ENCODE results near the gene HOXB6.
A peak's percentile ranks its signal among the peaks of the same experiment; 100 is the strongest.

Gene HOXB6

DNA sequence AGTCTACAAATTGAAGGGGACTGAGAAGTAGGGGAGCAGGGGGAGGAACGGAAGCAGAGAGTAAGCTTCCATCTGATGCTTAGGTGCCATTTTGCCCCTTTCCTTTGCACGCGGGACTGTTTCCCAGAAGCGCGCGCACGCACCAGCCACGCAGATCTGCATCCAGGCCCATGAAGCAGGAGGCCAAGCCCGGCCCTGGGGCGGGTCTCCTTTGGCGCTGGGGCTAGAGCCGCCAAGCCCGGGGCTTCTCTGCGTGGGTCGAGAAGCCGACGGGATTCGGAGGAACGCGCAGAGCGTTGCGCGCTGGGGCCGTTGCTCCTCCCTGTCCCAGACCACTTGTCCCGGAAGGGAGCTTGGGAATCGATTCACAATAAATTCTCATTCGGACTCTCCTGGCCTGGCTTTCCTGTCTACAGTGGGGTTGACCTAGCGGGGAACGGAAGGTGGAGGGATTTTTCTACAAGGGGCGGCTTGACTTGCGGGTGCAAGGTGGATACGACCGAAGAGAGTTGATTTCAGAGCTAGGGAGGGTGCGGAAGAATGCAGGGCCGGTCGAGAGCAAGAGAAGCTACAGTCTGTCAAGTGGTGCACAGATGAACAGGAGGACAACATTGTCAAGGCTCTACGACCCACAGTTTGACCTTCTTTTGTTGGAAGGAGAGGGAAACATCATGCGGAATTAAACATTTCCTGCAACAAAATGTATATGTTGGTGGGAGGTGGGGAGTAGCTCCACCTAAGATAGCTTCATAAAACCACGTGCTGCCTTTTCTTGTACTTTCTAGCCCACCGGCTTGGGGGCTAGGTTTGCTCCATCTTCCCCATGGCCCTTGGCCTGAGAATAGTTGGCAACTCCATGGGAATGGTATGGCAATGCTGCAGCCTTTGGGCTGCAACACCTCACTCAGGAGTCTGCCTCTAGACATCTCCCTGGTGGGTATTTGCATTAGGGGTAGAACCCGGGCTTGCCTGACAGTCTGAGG is 16.9 kb upstream of the HOXB6 start:
- no peak for DNase-seq

DNA sequence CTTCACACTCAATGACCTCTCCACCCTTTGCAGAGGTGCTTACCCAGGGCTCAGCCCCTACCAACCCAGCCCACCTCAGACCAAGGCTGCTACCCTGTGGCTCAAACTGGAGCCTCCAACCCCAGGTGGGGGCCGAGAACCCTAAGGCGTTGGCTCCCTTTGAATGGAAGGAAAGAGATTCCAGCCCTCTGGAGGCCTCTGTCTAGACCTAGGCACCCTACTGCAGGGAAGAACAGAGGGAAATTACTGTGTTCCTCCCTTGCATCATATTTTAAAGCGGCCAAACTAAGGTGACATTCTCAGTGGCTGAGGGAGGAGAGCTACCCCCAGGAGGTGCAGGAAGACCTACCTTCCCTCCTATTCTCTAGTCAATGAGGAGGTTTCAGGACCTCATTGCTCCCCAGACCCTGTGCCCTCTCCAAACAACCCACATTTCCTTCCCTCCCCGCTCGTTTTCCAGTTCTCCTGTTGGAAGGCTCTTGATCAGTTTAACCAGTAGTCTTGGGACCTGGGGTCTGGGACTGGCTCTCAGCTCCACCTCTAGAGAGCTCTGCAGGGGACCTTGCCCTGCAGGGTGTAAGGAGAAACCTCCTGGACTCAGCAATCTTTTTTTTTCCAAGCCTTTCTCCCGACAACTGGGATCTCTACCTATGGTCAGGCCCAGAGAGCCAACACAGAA is 15.8 kb upstream of the HOXB6 start:
- no peak for DNase-seq

GRCh38 chr17:48619826-48620449 is 15.2 kb upstream of the HOXB6 start:
- DNase-seq = no peak

DNA sequence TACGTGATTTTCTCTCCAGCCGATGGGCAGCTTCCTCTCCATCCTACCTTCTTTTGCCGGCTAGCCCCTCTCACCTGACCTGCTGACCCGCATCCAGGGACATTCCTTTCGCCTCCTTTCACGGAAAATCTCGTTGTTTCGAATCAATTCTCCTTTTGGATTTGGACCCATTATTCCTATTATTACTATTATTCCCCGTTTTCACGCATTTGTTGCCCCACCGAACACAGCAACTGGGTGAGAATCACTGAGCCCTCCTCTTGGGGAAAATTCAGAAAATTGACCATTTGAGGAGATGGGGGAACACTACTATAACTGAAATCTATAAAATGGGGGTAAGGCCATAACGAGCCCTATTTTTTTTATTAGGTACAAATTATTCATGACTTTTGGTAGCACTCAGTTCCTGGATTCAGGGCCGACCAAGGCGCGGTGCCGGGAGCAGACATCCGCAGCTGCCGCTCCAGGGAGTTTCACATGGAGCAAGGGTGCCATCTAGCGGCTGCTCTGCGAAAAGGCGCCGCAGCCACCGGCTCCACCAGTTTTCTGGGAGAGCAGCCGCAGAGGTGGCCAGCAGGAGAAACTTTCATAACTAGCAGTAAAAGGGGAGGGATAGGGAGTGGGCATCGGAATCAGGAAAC is 13.6 kb upstream of the HOXB6 start:
- peak; percentile 87 for DNase-seq

GRCh38 chr17:48617471-48618255 is 12.9 kb upstream of the HOXB6 start:
- DNase-seq = no peak

GRCh38 chr17:48616717-48617470 is 12.1 kb upstream of the HOXB6 start:
- DNase-seq = no peak

DNA sequence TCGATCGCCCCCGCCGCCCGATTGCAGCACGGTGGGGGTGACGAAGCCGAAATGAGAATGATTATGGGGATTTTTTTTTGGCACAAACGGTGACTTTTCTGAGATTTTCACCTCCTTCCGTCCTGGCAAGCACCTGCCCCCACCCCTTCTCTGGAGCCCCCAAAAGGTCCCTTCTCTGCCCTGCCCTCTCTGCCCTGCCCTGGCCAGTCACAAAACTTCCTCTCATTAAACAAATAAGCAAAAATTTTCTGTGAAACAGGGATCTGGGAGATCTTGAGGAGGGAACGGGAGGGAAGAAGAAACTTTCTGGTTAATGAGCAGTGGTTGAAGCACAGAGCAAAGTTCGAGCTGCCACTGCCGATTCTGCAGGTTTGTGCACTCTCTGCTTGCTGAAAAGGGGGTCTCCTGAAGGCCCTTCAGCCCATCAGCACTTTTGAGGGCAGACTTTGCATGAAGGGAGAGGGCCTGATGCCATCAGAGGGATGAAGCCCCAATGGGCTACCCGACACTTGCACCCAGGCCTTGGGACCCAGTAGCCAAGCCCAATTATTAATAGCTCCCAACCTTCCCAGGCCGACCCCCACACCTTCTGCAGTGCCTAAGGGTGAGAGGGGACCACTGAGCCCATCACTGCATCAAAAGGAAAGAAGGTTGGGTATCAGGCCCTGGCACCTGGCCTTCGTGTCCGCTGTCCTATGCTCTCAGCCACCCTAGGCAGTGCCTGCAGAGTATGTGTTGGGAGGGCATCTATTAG is 11.4 kb upstream of the HOXB6 start:
- DNase-seq = no peak

DNA sequence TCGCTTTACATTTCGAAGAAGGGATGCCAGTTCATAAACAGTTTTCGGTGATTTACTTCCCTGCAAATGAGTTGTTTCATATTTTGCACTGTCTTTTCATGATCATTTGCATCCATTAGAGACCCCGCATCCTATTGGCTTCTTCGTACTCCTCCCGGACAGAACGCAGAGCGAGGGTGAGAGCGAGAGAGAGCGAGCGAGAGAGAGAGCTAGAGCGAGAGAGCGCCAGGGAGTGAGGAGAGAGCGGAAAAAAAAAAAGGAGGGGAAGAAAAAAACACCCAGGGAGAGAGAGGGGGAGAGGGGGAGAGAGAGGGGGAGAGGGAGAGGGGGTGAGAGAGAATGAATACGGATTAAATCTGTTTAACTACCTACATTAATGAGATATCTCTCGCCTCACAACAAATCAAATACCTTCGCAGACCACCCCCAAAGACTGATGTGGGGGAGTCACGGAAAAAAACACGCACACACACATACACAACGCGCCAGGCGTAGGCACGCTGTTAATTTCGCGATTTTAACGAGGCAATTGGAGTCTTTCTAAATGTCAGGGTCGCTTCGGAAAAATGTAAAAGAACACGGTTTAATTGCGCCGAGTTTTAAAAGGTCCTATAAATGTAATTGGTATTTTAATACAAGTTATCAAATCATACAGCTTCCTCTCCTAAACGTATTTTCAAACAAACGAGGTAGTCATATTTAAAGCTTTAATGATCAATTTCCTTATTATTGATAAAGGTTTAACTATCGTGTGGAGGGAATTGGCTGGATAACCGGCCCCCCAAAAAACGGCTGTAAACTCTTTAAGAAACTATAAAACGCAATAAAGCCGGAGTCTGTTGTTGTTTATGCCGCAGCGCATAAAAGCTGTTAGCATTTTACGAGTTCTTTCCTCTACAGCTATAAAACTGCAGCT is 10.5 kb upstream of the HOXB6 start, which contains the start of gene HOXB8:
HOXB8 (minus strand) TSS at position 246 of the 916 bp plus-strand sequence. CDS start 588 bp downstream, outside the sequence.
- DNase-seq = no peak

GRCh38 chr17:48613862-48614694 is 9.3 kb upstream of the HOXB6 start:
- DNase-seq = peak; percentile 47

DNA sequence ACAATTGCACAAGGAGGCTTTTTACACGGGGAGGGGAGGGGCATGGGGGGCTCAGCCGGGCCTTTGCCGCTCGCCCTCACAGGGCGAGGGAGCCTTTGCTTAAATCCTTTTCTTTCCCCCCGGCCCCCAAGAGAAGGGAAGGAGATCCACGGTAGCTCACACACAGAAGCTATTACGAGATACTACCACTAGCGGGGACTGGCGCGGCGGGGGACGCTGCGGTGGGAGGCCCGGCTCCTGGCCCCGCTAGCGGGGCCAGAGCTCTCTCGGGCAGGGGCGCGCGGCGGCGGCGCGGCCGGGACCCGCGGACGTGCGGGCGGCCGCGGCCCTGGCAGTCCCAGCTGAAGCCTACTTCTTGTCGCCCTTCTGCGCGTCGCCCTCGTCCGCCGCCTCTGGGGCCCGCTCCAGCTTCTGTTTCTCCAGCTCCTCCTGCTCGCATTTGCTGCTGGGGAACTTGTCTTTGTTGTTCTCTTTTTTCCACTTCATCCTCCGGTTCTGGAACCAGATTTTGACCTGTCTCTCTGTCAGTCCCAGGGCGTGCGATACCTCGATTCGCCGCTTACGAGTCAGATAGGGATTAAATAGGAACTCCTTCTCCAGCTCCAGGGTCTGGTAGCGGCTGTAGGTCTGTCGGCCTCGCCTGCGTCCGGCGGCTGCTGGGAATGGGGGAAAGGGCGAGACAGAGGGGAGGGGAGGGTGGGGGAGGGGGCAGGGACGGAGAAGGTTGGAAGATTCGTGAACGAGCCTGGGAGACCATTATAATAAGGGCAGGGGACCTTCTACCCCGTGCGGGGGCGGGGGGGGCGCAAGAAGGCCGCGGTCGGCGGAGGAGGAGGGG is 8.3 kb upstream of the HOXB6 start:
- DNase-seq = peak; percentile 59

DNA sequence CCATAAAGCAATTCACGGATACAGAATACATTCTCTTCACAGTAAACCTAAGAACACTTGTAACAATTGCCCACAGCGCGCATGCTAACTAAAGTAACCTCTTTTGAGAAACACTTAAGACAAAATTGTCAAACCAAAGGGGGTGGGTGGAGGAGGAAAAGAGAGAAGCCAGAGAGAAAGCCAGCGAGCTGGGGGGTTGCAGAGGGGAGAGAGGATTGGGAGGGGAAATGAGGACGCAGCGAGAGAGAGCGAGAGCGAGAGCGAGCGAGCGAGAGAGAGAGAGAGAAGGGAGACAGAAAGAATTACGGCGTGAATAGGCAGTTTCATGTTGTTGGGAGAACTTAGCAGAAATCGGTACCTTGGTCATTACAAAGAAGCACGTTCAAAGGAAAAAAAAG is 7.7 kb upstream of the HOXB6 start:
- no peak for DNase-seq

DNA sequence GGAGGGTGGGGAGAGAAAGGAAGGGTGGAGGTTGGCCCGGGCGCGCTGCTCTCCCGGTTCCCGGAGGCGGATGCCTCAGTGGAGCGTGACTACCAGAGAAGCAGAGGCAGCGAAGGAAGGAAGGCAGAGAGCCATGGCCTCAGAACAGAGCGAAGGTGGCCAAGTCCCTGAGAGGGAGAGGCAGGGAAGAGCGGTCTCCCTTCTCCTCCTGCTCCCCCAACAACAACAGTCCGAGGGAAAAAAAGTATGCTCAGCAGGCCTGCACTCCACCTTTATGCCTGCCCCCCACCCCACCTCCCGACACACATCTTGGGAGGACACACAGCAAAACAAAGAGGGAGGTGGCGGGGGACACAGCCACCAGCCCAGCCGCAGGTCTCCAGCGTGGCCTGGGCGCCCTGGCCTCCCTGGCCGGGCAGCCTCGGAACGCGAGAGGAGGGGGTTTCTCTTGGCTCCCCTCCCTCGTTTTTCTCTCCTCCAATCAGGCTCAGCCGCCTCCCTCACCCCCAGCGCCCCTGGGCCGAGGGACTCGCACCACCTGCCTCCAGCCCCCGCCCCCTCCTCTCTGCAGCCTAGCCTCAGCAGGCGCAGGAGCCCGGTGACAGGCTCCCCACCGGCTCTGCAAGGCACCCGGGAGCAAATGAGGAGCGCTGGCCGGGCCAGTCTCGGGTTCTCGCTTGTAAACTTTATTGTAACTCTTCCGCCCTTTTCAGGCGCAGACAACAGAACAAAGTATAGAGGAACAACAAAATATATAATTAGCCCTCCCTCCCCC is 7.1 kb upstream of the HOXB6 start:
- DNase-seq = peak; percentile 26

DNA sequence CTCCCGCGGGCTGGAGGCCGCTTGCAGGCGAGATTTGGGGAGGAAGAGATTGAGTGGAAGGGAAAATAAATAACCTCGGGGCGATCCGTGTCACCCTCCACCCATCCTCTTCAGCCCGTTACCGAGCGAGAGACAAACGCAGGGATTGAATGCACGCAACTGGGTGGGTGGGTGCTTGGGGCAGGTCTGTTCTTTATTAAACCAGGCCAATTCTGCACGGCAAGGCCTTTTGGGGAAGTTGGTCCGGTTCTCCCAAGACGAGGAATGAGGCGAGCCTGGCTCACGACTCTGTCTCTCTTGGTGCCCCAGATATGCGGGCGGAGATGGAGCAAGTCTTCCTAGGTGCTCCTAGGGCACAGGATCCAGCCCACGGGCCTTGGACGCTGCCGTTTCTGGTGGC is 6.4 kb upstream of the HOXB6 start:
- DNase-seq = peak; percentile 16

DNA sequence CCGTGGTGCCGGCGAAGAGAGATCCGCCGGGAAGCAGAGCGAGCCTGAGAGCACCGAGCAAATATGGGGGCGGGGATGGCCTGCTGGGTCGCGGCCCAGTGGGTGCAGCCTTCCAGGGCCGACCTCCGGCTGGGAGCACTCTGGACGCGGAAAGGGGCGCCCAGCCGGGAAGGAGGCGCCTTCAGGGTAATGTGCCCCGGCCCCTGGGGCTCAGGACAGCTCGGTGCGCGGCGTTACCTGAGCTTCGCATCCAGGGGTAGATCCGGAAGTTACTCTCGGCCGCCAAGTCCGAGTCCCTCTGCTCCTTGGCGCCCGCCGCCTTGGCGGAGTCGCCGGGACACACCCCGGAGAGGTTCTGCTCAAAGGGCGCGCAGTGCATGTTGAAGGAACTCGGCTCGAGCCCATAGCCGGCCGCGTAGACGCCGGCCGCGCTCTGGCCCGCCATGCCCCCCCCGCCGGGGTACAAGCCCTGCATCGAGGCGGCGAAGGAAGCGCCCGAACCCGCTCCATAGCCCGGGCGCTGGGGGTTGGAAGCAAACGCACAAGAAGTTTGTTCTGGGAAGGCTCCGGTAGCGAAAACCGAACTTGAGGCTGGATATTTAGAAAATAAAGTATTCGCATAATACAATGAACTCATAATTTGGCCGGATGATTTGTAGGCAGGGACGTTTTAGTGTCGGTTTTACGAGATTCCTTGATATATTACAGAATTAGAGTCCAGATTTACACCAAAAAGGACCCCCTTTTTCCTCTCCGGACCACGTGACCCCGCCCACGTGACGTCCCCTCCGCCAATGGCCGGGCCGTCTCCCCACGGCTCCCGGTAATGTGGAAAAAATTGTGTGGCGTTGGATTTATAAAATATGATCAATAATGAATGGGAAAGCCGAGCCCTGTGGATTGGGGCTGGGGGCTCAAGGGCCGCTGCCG is 5.8 kb upstream of the HOXB6 start, which contains the start of gene HOXB7:
HOXB7 (minus strand) TSS at position 736 of the 930 bp plus-strand sequence; CDS start at position 637, 99 bp downstream.
- DNase-seq = peak; percentile 57

DNA sequence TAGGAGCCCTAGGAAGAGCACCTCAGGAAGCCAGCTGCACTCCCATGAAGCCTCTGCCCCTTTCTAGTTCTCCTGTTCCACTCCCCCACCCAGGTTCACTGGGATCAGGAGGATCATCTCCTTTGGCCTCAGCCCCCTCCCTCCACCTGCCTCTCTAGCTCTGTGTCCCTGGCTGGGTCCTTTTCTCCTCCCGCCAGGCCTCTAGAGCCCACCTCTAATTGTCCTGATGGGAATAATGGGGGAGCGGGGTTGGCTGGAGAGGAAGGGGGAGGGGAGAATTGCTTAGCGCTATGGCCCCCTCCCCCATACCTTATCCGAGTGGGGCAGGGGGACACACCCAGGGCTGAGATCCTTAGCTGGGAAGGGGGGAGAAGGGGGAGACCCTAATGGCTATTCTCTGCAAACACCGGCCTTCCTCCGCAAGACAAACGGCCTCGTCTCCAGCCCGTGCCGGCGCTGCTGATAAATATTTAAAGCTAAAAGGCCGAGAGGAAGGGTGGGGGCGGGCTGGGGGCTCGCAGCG is 5.0 kb upstream of the HOXB6 start:
- DNase-seq = no peak
